ENCODE data around the gene ATF6B. TPM values are rescaled to one million over a fixed set of nuclear protein-coding genes. Genes with fewer than 3 reads are reported as not detected.

Gene ATF6B
- total and polyA plus RNA-seq, 2 of the 13 experiments (the other 11 are each of a cell fraction or from before 2014, with no cell fraction given) = 18.1 to 44.0 TPM

DNA sequence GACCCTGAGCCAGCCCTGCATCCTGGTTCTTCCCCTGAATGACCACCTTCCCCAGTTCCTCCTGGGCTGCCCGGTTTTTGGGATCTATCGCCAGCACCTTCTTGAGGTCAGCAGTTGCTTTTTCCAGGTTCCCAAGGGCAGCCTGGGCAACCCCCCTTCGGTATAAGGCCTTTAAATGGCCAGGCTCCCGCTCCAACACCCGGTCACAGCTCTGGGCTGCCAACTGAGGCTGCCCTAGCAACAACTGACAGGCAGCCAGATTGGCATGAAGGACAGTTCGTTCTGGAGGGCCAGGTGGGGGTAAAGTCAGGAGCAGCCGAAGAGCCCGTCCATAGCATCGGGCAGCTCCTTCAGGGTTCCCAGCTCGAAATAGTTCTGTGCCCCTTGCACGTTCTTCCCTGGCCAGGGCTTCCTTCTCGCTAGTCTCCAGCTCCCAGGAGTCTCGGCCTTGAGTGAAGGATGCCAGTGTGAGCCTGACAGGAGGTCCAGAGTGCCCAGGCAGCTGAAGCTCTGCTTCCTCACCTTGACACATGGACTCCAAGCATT is 778 bp upstream of the ATF6B start (continued):
- TF ChIP-seq NR0B2 (CRISPR knock-in tag; IDR thresholded peaks at IDR 0.05) = 0 out of 2 replicates have a peak, but pooled peaks have one; percentile 33
- no peak for TF ChIP-seq KIAA2018 (CRISPR knock-in tag; IDR thresholded peaks at IDR 0.05; ENCODE audit: borderline replicate concordance)
- TF ChIP-seq ADNP (CRISPR knock-in tag; IDR thresholded peaks at IDR 0.05) = no peak
- TF ChIP-seq ZNF33B (CRISPR knock-in tag; IDR thresholded peaks at IDR 0.05) = no peak
- TF ChIP-seq CAMTA2 (CRISPR knock-in tag; IDR thresholded peaks at IDR 0.05; ENCODE audit: borderline replicate concordance) = 0 out of 2 replicates have a peak, but pooled peaks have one; percentile 41
- peak; percentile 48; the same call in 1 of the 2 replicates for TF ChIP-seq ZNF891 (CRISPR knock-in tag; IDR thresholded peaks at IDR 0.05)
- 0 out of 2 replicates have a peak, but pooled peaks have one; percentile 21 for TF ChIP-seq MZF1 (CRISPR knock-in tag; IDR thresholded peaks at IDR 0.05; ENCODE audit: borderline replicate concordance)
- TF ChIP-seq, protein P1, sequence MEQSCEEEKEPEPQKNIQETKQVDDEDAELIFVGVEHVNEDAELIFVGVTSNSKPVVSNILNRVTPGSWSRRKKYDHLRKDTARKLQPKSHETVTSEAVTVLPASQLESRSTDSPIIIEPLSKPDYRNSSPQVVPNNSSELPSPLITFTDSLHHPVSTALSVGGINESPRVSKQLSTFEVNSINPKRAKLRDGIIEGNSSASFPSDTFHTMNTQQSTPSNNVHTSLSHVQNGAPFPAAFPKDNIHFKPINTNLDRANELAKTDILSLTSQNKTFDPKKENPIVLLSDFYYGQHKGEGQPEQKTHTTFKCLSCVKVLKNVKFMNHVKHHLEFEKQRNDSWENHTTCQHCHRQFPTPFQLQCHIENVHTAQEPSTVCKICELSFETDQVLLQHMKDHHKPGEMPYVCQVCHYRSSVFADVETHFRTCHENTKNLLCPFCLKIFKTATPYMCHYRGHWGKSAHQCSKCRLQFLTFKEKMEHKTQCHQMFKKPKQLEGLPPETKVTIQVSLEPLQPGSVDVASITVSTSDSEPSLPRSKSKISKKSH (CRISPR knock-in tag; IDR thresholded peaks at IDR 0.05; ENCODE audit: borderline replicate concordance) = peak; percentile 55; the same call in 1 of the 2 replicates

Measured in HepG2 (cell line).